ENCODE results near the gene RWDD4. TPM values are rescaled to one million over a fixed set of nuclear protein-coding genes. Genes with fewer than 3 reads are reported as not detected.

The RWDD4 gene
- total and polyA plus RNA-seq, 2 of the 4 experiments (the other 2 are of a cell fraction): 8.5 to 8.8 TPM

GRCh38 chr4:183602557-183603027 is 56.4 kb downstream of the RWDD4 start:
- H3K9me3 ChIP-seq (ENCODE audit: control insufficient read depth, insufficient read depth, low read length): no peaks in the 10 kb centered on the region
- intact Hi-C loops (cut with micrococcal nuclease) (loop anchor here (1.0 kb wide), 1 partner anchor 130 kb away; no protein-coding TSS in a partner anchor), in situ Hi-C loops (cut with MboI; ENCODE audit: low sequenced_read_pairs) (loop anchor here (10.0 kb wide), 1 partner anchor 128 kb away; no protein-coding TSS in a partner anchor), dilution Hi-C loops (cut with HindIII; ENCODE audit: low sequenced_read_pairs, unreplicated experiment) (no loop called here)
- H3K4me2 ChIP-seq (ENCODE audit: low read depth, low read length): no peak overlapping the region
- no peak overlapping the region for H3K27ac ChIP-seq (ENCODE audit: insufficient read depth, low read length)
- no peak overlapping the region for H4K8ac ChIP-seq (ENCODE audit: low read depth in 2 of 2, low read length in 2 of 2)
- no peak overlapping the region for H3K18ac ChIP-seq (ENCODE audit: low read depth, low read length)
- H3K79me1 ChIP-seq (ENCODE audit: low read depth in 1 of 2, low read length in 2 of 2): no peaks in the 10 kb centered on the region
- H2AFZ ChIP-seq (replicated peaks; ENCODE audit: low read length, poor library complexity): peak overlapping the region; percentile 82
- H4K5ac ChIP-seq (ENCODE audit: low read depth, low read length): no peak overlapping the region
- H3K14ac ChIP-seq (replicated peaks; ENCODE audit: low read depth, low read length): no peak overlapping the region
- H3K9me1 ChIP-seq (ENCODE audit: insufficient read depth, low read length): no peaks in the 10 kb centered on the region
- TF ChIP-seq POLR2A (IDR thresholded peaks at IDR 0.05; ENCODE audit: low read depth, low read length) (no peak), RAD21 (IDR thresholded peaks at IDR 0.05; ENCODE audit: low read length) (peak; percentile 41), SMC3 (IDR thresholded peaks at IDR 0.05; ENCODE audit: low read depth, low read length) (peak; percentile 51), CTCF (conservative IDR thresholded peaks at IDR 0.05; ENCODE audit: low read depth, low read length) (peak; percentile 44)
- H3K4me3 ChIP-seq (ENCODE audit: insufficient read depth, low read depth, low read length): no peak overlapping the region
- WGBS, 2 experiments (ENCODE audit: extremely low coverage in 2 of 2, insufficient read length in 1 of 2): no CpG with 5 or more reads among the region's 6 CpGs
- no peak overlapping the region for H2BK15ac ChIP-seq (ENCODE audit: low read depth, low read length)
- no TSS peak for BruUV-seq (replicated peaks)
- H2AK9ac ChIP-seq (replicated peaks; ENCODE audit: low read depth, low read length, poor library complexity): no peak overlapping the region
- H3K56ac ChIP-seq (ENCODE audit: extremely low read depth, insufficient read depth, low read length): no peak overlapping the region
- H2BK5ac ChIP-seq (ENCODE audit: low read depth, low read length, poor library complexity, severe bottlenecking): no peak overlapping the region
- DNase-seq: peak; percentile 33
- H3K36me3 ChIP-seq (ENCODE audit: control insufficient read depth, insufficient read depth, low read length): no peaks in the 10 kb centered on the region
- no peak overlapping the region for H3K4ac ChIP-seq (ENCODE audit: low read depth, low read length)
- no peaks in the 10 kb centered on the region for H4K20me1 ChIP-seq (ENCODE audit: insufficient read depth, low read length)
- no peak overlapping the region for H3K9ac ChIP-seq (ENCODE audit: low read depth, low read length)
- H2AK5ac ChIP-seq (ENCODE audit: low read depth, low read length): no peak overlapping the region
- CTCF ChIA-PET: interaction anchor here (0.7 to 2.1 kb wide), 8 partner anchors 8 to 129 kb away, joined by 3 to 10 read pairs (median 4); no protein-coding TSS in a partner anchor
- ATAC-seq (ENCODE audit: low read depth): peak; percentile 49; the same call in 1 of the 2 replicates
- no peak overlapping the region for H3K23ac ChIP-seq (ENCODE audit: low read depth, low read length)
- no peak overlapping the region for H4K91ac ChIP-seq (ENCODE audit: insufficient read depth, low read depth, low read length)
- no peaks in the 10 kb centered on the region for H3K4me1 ChIP-seq (ENCODE audit: control insufficient read depth, insufficient read depth, low read length)
- no peaks in the 10 kb centered on the region for H3K27me3 ChIP-seq (ENCODE audit: control insufficient read depth, insufficient read depth, low read length)
- H2BK20ac ChIP-seq (ENCODE audit: low read depth, low read length): no peak overlapping the region
- POLR2A ChIA-PET (ENCODE audit: unreplicated experiment): no interaction called here
- no peak overlapping the region for H2BK120ac ChIP-seq (ENCODE audit: low read depth, low read length)
